ENCODE results near the gene MYO1G. TPM values are rescaled to one million over a fixed set of nuclear protein-coding genes. Genes with fewer than 3 reads are reported as not detected.
"Not testable (repeated sequence)": the region's sequence is repeated elsewhere in the genome, so short reads cannot be mapped to it uniquely, and the experiment has no call there.

MYO1G gene
- total RNA-seq, 1 donor from 2014 or later, result 6.0 TPM

DNA sequence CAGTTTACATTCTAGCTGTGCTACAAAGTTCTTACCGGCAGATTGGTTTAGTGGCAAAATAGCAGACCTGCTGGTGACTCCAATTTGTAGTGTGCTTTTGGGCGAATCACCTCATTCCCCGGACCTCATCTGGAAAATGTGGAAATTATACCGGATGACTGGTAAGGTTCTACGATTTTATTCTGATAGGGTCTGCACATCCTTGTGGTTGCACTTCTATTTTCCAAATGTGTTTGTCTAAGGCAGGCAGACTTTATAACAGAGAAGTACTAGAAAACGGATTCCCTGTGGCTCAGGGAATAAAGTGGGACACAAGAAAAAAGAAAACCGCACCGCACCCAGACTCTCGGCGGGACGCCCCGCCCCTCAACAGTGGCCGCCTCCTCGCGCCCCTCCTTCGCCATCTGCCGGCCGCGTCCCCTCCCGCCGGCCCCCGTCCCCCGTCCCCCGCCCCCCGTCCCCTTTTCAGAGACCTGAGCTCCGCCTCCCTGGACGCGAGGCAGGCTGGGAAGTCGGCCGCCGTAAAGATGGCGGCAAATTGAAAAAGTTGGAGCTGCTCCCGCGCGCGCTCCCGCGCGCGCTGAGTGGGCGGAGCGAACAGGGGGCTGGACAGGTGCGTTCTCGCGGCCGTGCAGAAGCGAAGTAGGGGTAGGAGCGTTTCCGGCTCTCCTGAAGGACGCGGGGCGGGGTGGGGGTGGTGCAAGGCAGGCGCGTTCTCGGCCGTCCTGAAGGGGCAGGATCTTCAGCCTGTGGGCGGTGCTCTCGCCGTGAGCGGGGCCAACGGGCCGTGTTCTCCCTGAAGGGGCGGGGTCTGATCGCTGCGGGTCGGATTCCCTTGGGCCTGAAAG, 20.7 kb upstream of the MYO1G start:
- DNase-seq (ENCODE audit: low spot score), result peak; percentile 100

DNA sequence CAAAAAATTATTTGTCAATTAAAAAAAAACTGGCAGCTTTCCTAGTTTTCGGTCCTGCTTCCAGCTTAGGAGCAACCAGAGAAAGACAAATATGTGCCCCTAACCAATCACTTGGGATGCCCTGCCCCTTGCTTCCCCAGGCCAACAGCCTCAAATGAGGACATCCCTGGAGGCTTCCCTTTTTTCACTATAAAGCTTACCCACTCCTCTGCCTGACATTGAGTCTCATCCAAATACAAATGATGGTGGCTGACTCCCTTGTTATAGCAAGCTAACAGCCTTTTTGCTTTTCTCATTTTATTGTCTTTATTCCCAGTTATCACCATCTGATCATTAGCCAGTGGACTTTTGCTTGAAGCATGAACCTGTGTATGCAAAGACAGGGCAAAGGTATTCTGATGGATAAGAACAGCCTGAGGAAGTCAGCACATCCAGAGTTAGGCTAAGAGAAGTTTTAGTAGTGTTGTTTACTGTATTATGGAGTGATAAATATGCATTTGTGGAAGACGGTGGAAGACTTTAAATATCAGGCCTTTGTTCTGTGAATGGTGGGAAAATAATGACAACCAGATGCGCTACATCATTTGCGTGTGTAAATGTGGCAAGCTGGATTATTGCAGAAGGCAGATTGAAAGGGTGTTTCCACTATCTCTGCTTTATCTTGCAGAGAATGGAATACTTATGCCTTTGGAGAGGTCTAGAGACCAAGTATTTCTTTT, 19.5 kb upstream of the MYO1G start:
- no peak for DNase-seq (ENCODE audit: low spot score)

DNA sequence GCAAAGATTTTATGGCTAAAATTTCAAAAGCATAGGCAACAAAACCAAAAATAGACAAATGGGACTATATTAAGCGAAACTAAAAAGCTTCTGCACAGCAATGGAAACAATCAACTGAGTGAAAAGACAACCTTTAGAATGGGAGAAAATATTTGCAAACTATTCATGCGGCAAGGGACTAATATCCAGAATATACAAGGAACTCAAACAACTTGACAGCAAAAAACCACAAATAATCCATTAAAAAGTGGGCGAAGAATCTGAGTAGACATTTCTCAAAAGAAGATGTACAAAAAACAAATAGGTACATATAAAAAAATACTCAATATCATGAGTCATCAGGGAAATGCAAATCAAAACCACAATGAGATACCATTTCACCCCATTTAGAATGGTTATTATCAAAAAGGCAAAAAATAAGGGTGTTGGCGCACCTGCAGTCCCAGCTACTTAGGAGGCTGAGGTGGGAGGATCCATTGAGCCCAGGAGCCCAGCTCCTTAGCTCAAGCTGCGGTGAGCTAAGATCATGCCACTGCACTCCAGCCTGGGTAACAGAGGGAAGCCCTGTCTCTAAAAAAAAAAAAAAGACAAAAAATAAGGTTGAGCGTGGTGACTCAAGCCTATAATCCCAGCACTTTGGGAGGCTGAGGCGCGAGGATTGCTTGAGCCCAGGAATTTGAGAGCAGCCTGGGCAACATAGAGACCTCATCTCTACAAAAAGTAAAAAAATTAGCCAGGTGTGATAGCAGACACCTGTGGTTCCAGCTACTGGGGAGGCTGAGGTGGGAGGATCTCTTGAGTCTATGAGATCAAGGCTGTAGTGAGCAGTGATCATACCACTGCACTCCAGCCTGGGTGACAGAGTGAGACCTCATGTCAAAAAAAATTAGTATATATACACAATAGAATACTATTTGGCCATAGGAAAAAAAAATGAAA, 17.0 kb upstream of the MYO1G start:
- no peak for DNase-seq (ENCODE audit: low spot score)

DNA sequence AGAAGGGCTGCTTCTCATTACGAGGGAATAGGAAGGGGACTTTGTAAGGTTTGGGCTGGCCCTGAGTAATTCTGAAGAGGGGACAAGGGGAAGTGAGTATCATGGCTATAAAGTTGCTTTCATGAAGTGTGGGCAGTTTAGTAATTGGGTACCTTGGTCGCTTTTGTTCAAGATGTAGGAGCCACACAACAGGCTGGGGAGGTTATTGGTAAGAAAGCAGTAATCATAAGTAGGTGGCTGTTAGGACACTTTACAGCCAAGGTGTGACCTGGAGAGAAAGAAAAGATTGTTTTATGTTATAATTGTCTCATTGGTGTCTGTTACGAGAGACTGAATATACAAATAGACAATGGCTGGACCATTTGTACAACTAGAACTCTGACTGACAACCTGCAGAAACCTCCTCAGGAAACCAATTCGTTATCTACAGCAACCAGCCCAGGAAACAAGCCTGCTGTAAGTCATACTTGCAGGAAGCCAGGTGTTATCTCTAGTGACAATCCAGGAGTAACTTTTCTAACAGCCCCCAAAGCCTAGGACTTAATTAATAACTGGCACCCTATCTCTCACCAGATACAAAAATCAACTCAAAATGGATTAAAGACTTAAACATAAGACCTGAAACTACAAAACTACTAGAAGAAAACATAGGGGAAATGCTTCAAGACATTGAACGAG, 16.2 kb upstream of the MYO1G start:
- no peak for DNase-seq (ENCODE audit: low spot score)

DNA sequence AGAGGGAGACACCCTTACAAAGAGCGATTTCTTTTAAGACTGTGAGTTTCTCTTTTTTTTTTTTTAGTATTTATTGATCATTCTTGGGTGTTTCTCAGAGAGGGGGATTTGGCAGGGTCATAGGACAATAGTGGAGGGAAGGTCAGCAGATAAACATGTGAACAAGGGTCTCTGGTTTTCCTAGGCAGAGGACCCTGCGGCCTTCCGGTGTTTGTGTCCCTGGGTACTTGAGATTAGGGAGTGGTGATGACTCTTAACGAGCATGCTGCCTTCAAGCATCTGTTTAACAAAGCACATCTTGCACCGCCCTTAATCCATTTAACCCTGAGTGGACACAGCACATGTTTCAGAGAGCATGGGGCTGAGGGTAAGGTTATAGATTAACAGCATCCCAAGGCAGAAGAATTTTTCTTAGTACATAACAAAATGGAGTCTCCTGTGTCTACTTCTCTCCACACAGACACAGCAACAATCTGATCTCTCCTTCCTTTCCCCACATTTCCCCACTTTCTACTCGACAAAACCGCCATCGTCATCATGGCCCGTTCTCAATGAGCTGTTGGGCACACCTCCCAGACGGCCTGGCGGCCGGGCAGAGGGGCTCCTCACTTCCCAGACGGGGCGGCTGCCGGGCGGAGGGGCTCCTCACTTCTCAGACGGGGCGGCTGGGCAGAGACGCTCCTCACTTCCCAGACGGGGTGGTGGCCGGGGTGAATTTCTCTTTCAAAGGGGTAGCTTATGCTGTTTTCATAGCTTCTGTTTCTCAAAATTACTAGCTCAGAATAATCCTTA, 13.4 kb upstream of the MYO1G start:
- not testable (repeated sequence) for DNase-seq (ENCODE audit: low spot score)

DNA sequence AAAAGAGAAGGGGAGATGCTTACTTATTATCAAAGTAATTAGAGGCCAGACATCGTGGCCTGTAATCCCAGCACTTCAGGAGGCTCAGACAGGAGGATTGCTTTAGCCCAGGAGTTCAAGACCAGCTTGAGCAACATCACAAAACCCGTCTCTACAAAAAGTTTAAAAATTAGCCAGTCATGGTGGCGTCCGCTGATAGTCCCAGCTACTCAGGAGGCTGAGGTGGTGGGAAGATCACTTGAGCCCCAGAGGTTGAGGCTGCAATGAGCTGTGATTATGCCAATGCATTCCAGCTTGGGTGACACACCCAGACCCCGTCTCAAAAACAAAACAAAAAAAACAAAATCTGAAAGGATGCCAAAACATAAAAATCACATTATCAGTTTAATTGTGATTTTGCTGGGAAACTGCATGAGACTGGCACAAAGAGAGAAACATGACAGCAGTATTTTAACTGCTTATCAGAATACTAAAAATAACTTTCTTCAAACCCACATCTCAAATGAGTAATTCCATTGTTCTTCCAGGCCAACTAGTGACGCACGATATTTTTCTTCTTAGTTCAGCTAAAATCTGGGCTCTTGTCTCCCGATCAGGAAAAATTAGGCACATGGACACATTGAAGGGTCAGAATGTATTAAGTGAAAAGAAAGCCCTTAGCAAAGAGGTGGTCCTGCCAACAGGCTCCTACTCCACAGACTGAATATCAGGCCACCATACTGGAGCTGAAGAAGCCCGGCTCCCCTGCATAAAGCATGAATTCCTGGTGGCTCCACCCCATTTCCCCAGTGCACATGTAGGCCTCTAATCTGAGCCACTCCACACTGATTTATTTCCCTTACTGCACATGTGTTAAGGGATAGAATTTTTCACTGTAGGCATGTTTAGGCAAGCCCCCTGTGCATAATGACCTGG, 11.6 kb upstream of the MYO1G start:
- no peak for DNase-seq (ENCODE audit: low spot score)

DNA sequence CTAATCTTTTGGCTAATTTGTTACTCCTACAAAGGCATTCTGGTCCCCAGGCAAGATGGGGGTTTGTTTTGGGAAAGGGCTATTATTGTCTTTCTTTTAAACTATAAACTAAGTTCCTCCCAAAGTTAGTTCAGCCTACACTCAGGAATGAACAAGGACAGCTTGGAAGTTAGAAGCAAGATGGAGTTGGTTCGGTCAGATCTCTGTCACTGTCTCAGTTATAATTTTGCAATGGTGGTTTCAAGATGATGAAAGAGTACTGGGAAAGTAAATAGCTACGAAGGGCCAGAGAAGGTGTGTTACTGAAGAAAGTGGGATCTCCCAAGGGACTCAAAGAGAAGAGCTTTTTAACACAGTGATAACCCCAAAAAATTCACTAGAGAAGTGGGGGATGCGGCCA, 10.3 kb upstream of the MYO1G start:
- DNase-seq (ENCODE audit: low spot score), result no peak

DNA sequence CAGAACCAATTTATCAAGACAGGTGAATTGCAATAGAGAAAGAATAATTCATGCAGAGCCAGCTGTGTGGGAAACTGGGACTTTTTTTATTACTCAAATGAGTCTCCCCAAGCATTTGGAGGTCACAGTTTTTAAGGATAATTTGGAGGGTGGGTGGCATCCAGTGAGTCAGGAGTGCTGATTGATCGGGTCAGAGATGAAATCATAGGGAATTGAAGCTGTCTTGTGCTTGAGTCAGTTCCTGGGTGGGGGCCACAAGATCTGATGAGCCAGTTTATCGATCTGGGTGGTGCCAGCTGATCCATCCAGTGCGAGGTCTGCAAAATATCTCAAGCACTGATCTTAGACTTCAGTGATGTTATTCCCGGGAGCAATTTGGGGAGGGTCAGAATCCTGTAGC, 9.9 kb upstream of the MYO1G start:
- no peak for DNase-seq (ENCODE audit: low spot score)

DNA sequence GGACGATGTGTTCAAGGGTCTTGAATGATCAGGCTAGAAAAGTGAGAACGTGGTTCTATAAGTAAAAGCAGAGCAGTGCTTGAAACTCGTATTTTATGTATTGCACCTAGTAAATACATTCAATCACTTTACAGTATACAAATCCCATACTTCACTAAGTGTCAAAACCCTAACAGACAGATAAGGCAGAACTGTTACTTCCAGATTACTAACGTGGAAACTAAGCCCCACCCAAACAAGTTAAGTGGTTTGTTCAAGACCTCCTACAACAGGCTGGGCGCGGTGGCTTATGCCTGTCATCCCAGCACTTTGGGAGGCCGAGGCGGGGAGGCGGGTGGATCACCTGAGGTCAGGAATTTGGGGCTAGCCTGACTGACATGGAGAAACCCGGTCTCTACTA, 9.2 kb upstream of the MYO1G start:
- no peak for DNase-seq (ENCODE audit: low spot score)

DNA sequence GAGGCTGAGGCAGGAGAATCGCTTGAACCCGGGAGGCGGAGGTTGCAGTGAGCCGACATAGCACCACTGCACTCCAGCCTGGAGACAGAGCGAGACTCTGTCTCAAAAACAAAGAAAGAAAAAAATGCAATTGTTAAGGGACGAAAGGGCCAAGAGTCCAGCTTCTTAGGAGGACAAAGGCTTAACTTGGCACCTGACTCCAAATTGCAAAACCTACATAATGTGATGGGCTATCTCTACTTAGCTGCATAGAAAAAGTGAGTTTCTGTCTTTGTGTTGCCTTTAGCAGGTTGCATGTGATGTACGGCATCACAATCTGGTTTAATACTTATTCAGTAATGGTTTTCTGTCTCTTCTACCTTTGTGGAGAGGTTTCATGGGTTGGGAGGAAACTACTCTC, 8.6 kb upstream of the MYO1G start:
- DNase-seq (ENCODE audit: low spot score), result no peak

DNA sequence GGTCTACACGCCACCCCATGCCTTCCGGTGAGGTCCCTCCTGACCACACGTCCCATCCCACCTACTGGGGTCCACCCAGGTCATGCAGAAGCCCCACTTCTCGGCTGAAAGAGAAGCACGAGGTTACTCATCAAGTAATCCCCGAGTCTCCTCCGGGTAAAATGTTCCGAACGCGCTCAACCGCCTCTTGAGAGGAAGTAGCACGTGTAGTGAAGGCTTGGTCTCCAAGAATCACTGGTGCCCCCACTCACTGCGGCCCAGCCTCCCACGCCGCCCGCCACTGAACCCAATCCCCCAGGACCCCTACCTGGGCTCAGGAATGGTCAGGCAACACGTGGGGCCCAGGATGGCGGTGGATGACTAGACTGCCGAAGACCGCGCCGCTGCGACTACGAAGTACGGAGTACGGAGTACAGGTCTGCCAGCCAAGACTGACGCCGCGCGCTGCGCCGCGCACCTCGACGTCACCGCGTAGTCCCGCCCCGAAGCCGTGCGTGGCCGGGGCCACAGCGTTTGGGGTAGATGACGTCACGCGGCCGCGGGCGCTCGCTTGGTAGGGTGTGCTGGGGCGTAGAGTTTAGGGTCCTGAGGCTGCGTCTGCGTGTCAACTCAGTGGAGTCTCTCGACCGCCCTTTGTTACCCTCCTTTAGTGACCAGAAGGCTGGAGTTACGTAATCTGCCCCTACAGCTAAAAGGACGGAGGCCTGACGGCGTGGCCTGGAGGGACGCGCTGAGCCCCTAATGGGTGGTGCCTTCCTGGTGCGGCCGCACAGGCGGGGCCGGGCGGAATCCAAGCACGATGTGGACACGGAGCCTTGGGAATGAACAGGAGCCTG, 7.6 kb upstream of the MYO1G start:
- peak; percentile 94 for DNase-seq (ENCODE audit: low spot score)

DNA sequence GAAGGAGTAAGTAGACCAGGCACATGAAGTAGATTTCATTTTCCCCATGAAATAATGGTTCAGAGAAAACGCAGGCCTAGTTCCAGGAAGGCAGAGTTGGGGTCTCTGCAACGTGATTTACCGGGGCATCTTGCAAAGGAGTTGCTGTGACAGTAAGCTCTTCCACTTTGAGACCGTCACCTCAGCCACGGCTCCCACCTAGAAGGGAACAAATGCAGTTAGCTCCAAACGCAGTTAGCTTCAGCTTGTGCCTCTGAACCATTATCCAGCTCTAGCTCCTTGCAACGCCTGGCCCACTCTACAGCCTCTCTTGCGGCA, 7.0 kb upstream of the MYO1G start:
- no peak for DNase-seq (ENCODE audit: low spot score)

DNA sequence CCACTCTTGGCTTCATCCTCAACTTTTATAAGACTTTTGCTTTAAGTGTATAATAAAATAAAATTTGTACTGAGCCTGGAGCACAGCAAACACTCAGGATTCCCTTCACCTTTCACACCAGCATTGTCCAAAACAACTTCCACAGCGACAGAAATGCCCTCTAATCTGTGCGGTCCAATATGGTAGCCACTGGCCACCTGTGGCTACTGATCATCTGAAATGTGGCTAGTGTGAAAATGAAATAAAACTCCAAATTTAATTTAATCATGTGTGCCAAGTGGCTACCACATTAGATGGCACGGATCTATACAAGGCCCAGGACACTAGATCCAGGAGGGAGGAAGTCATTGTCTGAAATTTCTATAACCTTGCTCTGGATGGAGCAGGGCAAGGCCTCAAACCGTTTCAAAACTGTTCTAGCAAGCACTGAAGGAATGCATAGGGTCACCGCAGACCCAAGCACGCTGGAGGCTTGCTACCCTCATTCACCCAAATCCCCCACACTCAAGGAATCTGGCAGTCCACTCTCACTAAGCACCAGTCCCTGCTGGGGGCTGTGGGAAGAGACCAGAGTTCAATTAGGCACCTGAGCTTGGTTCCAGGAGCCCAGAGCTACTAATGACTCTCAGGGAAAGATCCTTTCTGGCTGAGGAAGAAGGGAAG, 6.3 kb upstream of the MYO1G start:
- DNase-seq (ENCODE audit: low spot score), result no peak

DNA sequence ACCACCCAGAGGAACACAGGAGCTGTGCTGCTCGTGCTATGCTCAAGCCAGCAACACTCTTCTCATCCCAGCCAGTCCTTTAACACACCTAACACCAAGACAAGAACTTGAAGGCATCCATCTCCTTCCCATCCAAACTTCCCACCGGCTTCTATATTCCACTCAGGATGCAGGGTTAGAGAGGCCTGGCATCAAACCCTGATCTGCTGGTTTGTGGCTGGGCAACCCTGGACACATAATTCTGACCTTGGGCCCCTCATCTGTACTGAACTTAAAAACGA, 5.6 kb upstream of the MYO1G start:
- DNase-seq (ENCODE audit: low spot score), result no peak

DNA sequence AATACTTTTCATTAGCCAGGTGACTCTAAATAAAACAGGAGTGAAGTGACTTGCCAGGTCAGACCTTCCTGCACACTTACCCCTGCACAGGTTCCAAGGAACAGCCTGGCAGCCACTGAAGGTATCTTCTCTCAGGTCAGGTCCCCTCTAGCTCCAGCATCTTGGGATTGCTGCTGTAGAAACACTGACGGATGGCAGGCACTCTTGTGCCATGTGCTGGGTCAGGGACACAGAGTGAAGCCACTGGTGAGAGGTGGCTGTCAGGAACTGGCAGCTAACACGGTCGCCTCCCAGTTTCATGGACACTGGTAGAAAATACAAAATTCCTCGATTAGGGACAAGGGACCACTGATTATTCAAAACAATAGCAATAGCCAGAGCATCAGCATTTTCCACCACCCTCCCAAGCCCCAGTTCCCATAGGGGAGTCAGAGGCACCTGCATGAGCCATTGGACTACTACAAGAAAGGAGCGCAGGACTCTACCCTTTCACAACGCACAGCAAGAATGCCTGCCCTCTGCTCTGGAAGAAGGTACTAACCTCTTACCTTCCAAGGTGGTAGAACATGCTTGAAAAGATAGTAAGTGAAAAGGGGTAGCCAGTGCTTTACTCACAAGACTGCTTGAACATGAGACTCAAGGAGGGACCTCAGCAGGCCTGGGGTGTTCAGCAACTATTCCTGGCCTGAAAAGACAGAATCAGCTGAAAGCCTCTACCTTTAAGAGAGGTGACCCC, 5.1 kb upstream of the MYO1G start:
- DNase-seq (ENCODE audit: low spot score), result no peak

DNA sequence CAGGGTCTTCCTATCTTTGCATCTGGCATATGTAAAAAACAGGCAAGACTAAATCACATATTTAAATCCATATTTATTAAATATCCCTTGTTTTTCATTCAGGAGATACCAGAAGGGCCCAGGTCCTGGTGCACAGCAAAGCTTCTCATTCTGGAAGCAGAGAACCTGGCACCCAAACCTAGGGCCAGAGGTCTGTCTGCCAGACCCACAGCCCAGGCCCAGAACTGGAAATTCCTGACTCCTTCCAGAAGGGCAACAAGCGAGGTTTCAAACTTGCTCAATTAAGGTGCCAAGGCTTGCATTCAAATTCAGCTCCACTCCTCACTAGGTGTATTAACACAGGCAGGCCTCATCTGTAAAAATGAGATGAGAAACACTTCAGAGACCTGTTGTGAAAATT, 4.2 kb upstream of the MYO1G start:
- no peak for DNase-seq (ENCODE audit: low spot score)

DNA sequence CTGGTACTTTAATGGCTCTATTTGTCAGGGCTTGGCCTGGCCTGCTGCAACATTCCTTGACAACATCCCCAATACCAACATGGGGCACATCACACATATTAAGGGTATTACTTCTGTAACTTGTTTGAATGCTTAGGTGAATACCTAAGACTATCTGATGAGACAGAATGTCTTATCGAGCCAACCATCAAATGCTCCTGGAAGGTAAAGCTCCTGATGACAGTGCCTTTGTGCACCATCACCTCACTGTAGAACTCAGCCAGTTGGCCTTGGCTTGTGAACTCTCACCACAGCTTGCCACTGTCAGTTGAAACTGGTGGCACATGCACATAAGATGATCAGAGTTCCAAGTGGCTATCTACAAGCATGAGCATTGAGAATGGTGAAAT, 3.7 kb upstream of the MYO1G start:
- no peak for DNase-seq (ENCODE audit: low spot score)

Data from mucosa of gallbladder (tissue), 1 donor.